Karpas-422 (cell line): ENCODE data around the gene OR2AP1. TPM values are rescaled to one million over a fixed set of nuclear protein-coding genes. Genes with fewer than 3 reads are reported as not detected.

Experiments
- total RNA-seq: library from RNA; depleted of rRNA; stranded (reverse); fragments of >200 nt; shearing (Covaris generic); gene quantifications from 2 replicates; pipeline ENCODE4 v1.2.3, GENCODE V29; 2014; ENCODE audit warnings: low replicate concordance; rRNA removed

Gene OR2AP1
- total RNA-seq, 1 experiment from 2014 or later = not detected

Other genes with a start within 250 kb of the OR2AP1 start
- gene OR6C3, start 241.7 kb upstream of the OR2AP1 start, total RNA-seq = not detected in 2 replicates
- not detected in 2 replicates for gene OR6C75, start 209.5 kb upstream of the OR2AP1 start, total RNA-seq
- gene OR6C65, start 171.9 kb upstream of the OR2AP1 start, total RNA-seq = not detected in 2 replicates
- gene OR6C76, start 146.2 kb upstream of the OR2AP1 start, total RNA-seq = not detected in 2 replicates
- not detected in 2 replicates for gene OR6C2, start 128.4 kb upstream of the OR2AP1 start, total RNA-seq
- not detected in 2 replicates for gene OR6C70, start 102.3 kb upstream of the OR2AP1 start, total RNA-seq
- not detected in 2 replicates for gene OR6C68, start 80.1 kb upstream of the OR2AP1 start, total RNA-seq
- gene OR6C4, start 22.9 kb upstream of the OR2AP1 start, total RNA-seq = not detected in 2 replicates
- not detected in 2 replicates for gene OR10P1, start 64.4 kb downstream of the OR2AP1 start, total RNA-seq
- gene ITGA7, start 135.4 kb downstream of the OR2AP1 start, total RNA-seq = 0.78 and 2.6 TPM in 2 replicates
- 83.4 and 191 TPM in 2 replicates for gene BLOC1S1, start 143.6 kb downstream of the OR2AP1 start, total RNA-seq
- gene RDH5, start 147.9 kb downstream of the OR2AP1 start, total RNA-seq = 12.4 and 12.8 TPM in 2 replicates
- 150 and 266 TPM in 2 replicates for gene CD63, start 156.5 kb downstream of the OR2AP1 start, total RNA-seq
- 2.9 and 7.8 TPM in 2 replicates for gene GDF11, start 170.7 kb downstream of the OR2AP1 start, total RNA-seq
- 64.9 and 100 TPM in 2 replicates for gene SARNP, start 245.3 kb downstream of the OR2AP1 start, total RNA-seq
- gene ORMDL2, start 245.6 kb downstream of the OR2AP1 start, total RNA-seq = 32.6 and 37.4 TPM in 2 replicates